SK-N-SH (cell line): ENCODE measurements around the gene CDR2. TPM values are rescaled to one million over a fixed set of nuclear protein-coding genes. Genes with fewer than 3 reads are reported as not detected.

ENCODE experiments used
- CTCF ChIA-PET: fragments of 300-600, 350-600 bp; formaldehyde crosslinking; extraction: SDS; loops from one replicate; lab custom pipeline; 2021; lab: Yijun Ruan, JAX
- POLR2A ChIA-PET: fragments of 350-600 bp; sonication (Branson Sonifier 250); formaldehyde crosslinking; extraction: SDS; loops from one replicate; lab custom pipeline; 2020; ENCODE audit warnings: antibody characterized with exemption, inconsistent platforms; lab: Yijun Ruan, JAX
- DNase-seq: peaks from one replicate; pipeline ENCODE4 v3.0.0; 2012
- H2AFZ ChIP-seq: fragments of 200-600 bp; sonication (generic); 2 replicates; pipeline ENCODE4 v1.8.1; 2016; ENCODE audit warnings: antibody characterized with exemption, mild to moderate bottlenecking, low read depth
- H3F3A ChIP-seq: fragments of 200-600 bp; sonication (generic); replicated peaks from 2 replicates; pipeline ENCODE3; 2016; ENCODE audit warnings: antibody characterized with exemption, mild to moderate bottlenecking; ENCODE audit not compliant: insufficient read depth
- H3K27ac ChIP-seq, 2 experiments: fragments of 200-500 bp in 1 of 2; fragments of 200-600 bp in 1 of 2; sonication (Bioruptor generic) in 1 of 2; sonication (generic), shearing (Covaris generic) in 1 of 2; 2 replicates each; pipeline versions ENCODE4 v1.5.1 to v1.6.1; 2014 to 2016; ENCODE audit warnings: low read depth in 2 of 2, inconsistent platforms in 1 of 2, low read length in 1 of 2, mild to moderate bottlenecking in 1 of 2, mixed read lengths in 1 of 2
- H3K27me3 ChIP-seq: fragments of 200-600 bp; sonication (generic), shearing (Covaris generic); 2 replicates; pipeline ENCODE4 v1.6.1; 2016; ENCODE audit warnings: mixed run types; ENCODE audit not compliant: insufficient read depth
- H3K36me3 ChIP-seq, 2 experiments: fragments of 200-500 bp in 1 of 2; fragments of 200-600 bp in 1 of 2; sonication (Bioruptor generic) in 1 of 2; sonication (generic) in 1 of 2; replicated peaks in 1 of 2; 2 replicates each; pipeline versions ENCODE3 to v1.5.1; 2014 to 2016; ENCODE audit warnings: low read length in 1 of 2, mild to moderate bottlenecking in 1 of 2; ENCODE audit not compliant: insufficient read depth in 2 of 2, control insufficient read depth in 1 of 2
- H3K4me1 ChIP-seq, 2 experiments: fragments of 200-500 bp in 1 of 2; fragments of 200-600 bp in 1 of 2; sonication (Bioruptor generic) in 1 of 2; sonication (generic), shearing (Covaris generic) in 1 of 2; 2 replicates each; pipeline versions ENCODE4 v1.5.1 to v1.6.1; 2014 to 2016; ENCODE audit warnings: low read depth in 1 of 2, low read length in 1 of 2, mixed run types in 1 of 2; ENCODE audit not compliant: insufficient read depth in 2 of 2, control insufficient read depth in 1 of 2
- H3K4me2 ChIP-seq: fragments of 200-600 bp; sonication (generic), shearing (Covaris generic); 2 replicates; pipeline ENCODE4 v1.6.1; 2017; ENCODE audit warnings: mixed run types
- H3K4me3 ChIP-seq, 2 experiments: fragments of 200-500 bp in 1 of 2; fragments of 200-600 bp in 1 of 2; sonication (Bioruptor generic) in 1 of 2; sonication (generic), shearing (Covaris generic) in 1 of 2; 2 replicates each; pipeline versions ENCODE4 v1.5.1 to v1.8.1; 2014 to 2016; ENCODE audit warnings: low read depth in 2 of 2, inconsistent platforms in 1 of 2, low read length in 1 of 2, mild to moderate bottlenecking in 1 of 2, mixed read lengths in 1 of 2, moderate library complexity in 1 of 2
- H3K79me2 ChIP-seq: fragments of 200-600 bp; sonication (generic); 2 replicates; pipeline ENCODE4 v1.8.1; 2017; ENCODE audit warnings: mild to moderate bottlenecking; ENCODE audit not compliant: insufficient read depth
- H3K9ac ChIP-seq: fragments of 200-600 bp; sonication (generic); 2 replicates; pipeline ENCODE4 v1.6.1; 2017; ENCODE audit warnings: mixed run types
- H3K9me2 ChIP-seq: fragments of 200-600 bp; sonication (generic); 2 replicates; pipeline ENCODE4 v1.6.1; 2017; ENCODE audit warnings: mixed run types
- H3K9me3 ChIP-seq: fragments of 200-600 bp; sonication (generic); 2 replicates; pipeline ENCODE4 v1.6.1; 2017; ENCODE audit warnings: mixed run types, mild to moderate bottlenecking, moderate library complexity
- H4K20me1 ChIP-seq: fragments of 200-600 bp; sonication (generic); 2 replicates; pipeline ENCODE4 v1.6.1; 2017; ENCODE audit warnings: mild to moderate bottlenecking, mixed run types; ENCODE audit not compliant: insufficient read depth
- FOXJ3 ChIP-seq: sonication (generic); formaldehyde crosslinking; IDR thresholded peaks from 2 replicates; pipeline ENCODE4 v1.5.1; 2020; ENCODE audit warnings: mild to moderate bottlenecking, missing genetic modification reagents
- GABPA ChIP-seq: IDR thresholded peaks from 2 replicates; pipeline ENCODE4 v1.4.0; 2012; ENCODE audit warnings: low read depth, mild to moderate bottlenecking
- GATA2 ChIP-seq: sonication (generic); formaldehyde crosslinking; IDR thresholded peaks from 2 replicates; pipeline ENCODE4 v1.5.0; 2020; ENCODE audit warnings: mild to moderate bottlenecking, missing genetic modification reagents
- MXI1 ChIP-seq: IDR thresholded peaks from 2 replicates; pipeline ENCODE4 v1.6.1; 2012; ENCODE audit warnings: mild to moderate bottlenecking, low read depth, low read length, improper control_type of control experiment
- NFIC ChIP-seq: IDR thresholded peaks from 2 replicates; pipeline ENCODE4 v1.4.0; 2012; ENCODE audit warnings: borderline replicate concordance
- NRF1 ChIP-seq: IDR thresholded peaks from 2 replicates; pipeline ENCODE4 v1.6.1; 2012; ENCODE audit warnings: low read depth, mild to moderate bottlenecking, low read length
- POLR2AphosphoS5 ChIP-seq: IDR thresholded peaks from 2 replicates; pipeline ENCODE4 v1.6.1; 2012; ENCODE audit warnings: low read depth, low read length
- RAD21 ChIP-seq: IDR thresholded peaks from 2 replicates; pipeline ENCODE4 v1.6.1; 2012; ENCODE audit warnings: mild to moderate bottlenecking, low read length
- RCOR1 ChIP-seq: fragments of 150-350 bp; IDR thresholded peaks from 2 replicates; pipeline ENCODE4 v1.6.1; 2017; ENCODE audit warnings: antibody characterized with exemption, low read length
- RFX5 ChIP-seq: IDR thresholded peaks from 2 replicates; pipeline ENCODE4 v1.6.1; 2012; ENCODE audit warnings: mild to moderate bottlenecking, improper control_type of control experiment, low read length
- TAF1 ChIP-seq: IDR thresholded peaks from 2 replicates; pipeline ENCODE4 v1.6.1; 2012; ENCODE audit warnings: low read depth, mild to moderate bottlenecking, low read length, moderate library complexity, borderline replicate concordance
- TCF12 ChIP-seq: IDR thresholded peaks from 2 replicates; pipeline ENCODE4 v1.4.0; 2012
- YY1 ChIP-seq: IDR thresholded peaks from 2 replicates; pipeline ENCODE4 v1.4.0; 2012; ENCODE audit warnings: low read depth, mild to moderate bottlenecking
- WGBS: methylation state at CpG from one replicate; pipeline ENCODE4 v1.1.6; 2017; ENCODE audit warnings: low lambda C conversion rate; 5-methylcytosine and 5-hydroxymethylcytosine counted together
- polyA plus RNA-seq, 3 experiments: library from polyadenylated mRNA; depleted of rRNA; stranded (reverse); fragments of >200 nt; gene quantifications; 2 replicates each; pipeline ENCODE4 v1.2.3, GENCODE V29; 2012
- TF ChIP-seq, protein P1 (sequence below): IDR thresholded peaks from 2 replicates; pipeline ENCODE4 v1.4.0; 2012; ENCODE audit warnings: low read depth
- TF ChIP-seq, protein P2 (sequence below): IDR thresholded peaks from 2 replicates; pipeline ENCODE4 v1.4.0; 2012; ENCODE audit warnings: low read depth, borderline replicate concordance
- TF ChIP-seq, protein P3 (sequence below): IDR thresholded peaks from 2 replicates; pipeline ENCODE4 v1.6.1; 2012; ENCODE audit warnings: mild to moderate bottlenecking, low read depth, low read length, moderate library complexity
- TF ChIP-seq, protein P4 (sequence below): IDR thresholded peaks from 2 replicates; pipeline ENCODE4; 2012

CDR2 gene
- polyA plus RNA-seq, 1 of the 3 experiments (the other 2 are of a cell fraction), result 30.3 TPM

DNA sequence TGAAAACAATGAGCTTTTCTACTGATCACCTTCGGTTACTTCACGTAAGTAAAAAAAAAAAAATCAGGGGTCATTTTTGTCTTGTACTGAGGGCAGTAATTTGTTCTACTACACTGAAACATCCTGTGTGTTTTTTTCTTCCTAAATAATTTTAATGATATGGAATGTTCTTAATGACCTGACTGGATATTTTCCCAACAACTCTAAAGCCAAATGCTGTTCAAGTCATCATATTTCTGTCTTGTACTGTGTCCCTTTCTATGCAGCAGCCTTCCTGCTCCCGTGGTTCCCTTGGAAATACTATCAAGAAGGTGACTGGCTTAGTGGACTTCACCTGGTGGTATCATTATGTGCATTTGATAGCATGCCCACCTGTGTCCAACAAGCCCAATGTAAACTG lies 10.8 kb upstream of the CDR2 start (continued):
- TF ChIP-seq MXI1 (no peak), TAF1 (no peak), POLR2AphosphoS5 (no peak), RCOR1 (no peak), NFIC (no peak)
- TF ChIP-seq, protein P1, sequence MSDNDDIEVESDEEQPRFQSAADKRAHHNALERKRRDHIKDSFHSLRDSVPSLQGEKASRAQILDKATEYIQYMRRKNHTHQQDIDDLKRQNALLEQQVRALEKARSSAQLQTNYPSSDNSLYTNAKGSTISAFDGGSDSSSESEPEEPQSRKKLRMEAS, result no peak
- TF ChIP-seq, protein P2, sequence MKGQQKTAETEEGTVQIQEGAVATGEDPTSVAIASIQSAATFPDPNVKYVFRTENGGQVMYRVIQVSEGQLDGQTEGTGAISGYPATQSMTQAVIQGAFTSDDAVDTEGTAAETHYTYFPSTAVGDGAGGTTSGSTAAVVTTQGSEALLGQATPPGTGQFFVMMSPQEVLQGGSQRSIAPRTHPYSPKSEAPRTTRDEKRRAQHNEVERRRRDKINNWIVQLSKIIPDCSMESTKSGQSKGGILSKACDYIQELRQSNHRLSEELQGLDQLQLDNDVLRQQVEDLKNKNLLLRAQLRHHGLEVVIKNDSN, result no peak
- TF ChIP-seq, protein P3, sequence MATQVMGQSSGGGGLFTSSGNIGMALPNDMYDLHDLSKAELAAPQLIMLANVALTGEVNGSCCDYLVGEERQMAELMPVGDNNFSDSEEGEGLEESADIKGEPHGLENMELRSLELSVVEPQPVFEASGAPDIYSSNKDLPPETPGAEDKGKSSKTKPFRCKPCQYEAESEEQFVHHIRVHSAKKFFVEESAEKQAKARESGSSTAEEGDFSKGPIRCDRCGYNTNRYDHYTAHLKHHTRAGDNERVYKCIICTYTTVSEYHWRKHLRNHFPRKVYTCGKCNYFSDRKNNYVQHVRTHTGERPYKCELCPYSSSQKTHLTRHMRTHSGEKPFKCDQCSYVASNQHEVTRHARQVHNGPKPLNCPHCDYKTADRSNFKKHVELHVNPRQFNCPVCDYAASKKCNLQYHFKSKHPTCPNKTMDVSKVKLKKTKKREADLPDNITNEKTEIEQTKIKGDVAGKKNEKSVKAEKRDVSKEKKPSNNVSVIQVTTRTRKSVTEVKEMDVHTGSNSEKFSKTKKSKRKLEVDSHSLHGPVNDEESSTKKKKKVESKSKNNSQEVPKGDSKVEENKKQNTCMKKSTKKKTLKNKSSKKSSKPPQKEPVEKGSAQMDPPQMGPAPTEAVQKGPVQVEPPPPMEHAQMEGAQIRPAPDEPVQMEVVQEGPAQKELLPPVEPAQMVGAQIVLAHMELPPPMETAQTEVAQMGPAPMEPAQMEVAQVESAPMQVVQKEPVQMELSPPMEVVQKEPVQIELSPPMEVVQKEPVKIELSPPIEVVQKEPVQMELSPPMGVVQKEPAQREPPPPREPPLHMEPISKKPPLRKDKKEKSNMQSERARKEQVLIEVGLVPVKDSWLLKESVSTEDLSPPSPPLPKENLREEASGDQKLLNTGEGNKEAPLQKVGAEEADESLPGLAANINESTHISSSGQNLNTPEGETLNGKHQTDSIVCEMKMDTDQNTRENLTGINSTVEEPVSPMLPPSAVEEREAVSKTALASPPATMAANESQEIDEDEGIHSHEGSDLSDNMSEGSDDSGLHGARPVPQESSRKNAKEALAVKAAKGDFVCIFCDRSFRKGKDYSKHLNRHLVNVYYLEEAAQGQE, result no peak
- TF ChIP-seq, protein P4, sequence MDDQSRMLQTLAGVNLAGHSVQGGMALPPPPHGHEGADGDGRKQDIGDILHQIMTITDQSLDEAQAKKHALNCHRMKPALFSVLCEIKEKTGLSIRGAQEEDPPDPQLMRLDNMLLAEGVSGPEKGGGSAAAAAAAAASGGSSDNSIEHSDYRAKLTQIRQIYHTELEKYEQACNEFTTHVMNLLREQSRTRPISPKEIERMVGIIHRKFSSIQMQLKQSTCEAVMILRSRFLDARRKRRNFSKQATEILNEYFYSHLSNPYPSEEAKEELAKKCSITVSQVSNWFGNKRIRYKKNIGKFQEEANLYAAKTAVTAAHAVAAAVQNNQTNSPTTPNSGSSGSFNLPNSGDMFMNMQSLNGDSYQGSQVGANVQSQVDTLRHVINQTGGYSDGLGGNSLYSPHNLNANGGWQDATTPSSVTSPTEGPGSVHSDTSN, result no peak

DNA sequence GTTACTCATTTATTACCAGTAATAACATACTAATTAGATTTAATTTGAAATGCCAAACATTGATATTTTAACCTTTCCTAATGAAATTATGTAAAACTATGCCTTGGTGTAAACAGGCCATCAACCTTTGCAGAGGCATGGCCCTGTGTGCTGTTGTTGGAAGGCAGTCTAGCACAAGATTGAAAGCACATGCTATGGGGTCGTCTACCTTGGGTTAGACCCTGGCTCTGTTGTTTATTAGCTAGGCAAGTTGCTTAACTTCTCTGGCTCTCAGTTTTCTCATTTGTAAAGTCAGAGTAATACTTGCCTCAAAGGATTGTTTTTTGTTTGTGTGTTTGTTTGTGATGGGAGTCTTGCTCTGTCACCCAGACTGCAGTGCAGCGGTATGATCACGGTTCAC lies 9.4 kb upstream of the CDR2 start:
- TF ChIP-seq RAD21 (no peak), TAF1 (no peak), GABPA (no peak), RFX5 (no peak), TCF12 (no peak), YY1 (no peak), GATA2 (CRISPR knock-in tag) (no peak), FOXJ3 (CRISPR knock-in tag) (no peak), NRF1 (no peak)
- TF ChIP-seq, protein P2, result no peak
- no peaks in the 10 kb centered on the region for H3K9me2 ChIP-seq
- H4K20me1 ChIP-seq, result no peaks in the 10 kb centered on the region
- no peak overlapping the region for H3K27ac ChIP-seq
- 93% methylated on average over 3 of the region's 3 CpGs for WGBS
- H3K9me3 ChIP-seq, result no peaks in the 10 kb centered on the region
- POLR2A ChIA-PET, result no interaction called here
- H3K79me2 ChIP-seq, result no peaks in the 10 kb centered on the region
- H3K4me2 ChIP-seq, result no peak overlapping the region
- no peaks in the 10 kb centered on the region for H3K27me3 ChIP-seq
- no peak overlapping the region for H2AFZ ChIP-seq
- CTCF ChIA-PET, result interaction anchor here (1.8 kb wide), 1 partner anchor 63 kb away, joined by 3 read pairs; no protein-coding TSS in a partner anchor
- H3K4me1 ChIP-seq, result no peaks in the 10 kb centered on the region
- H3F3A ChIP-seq, result peaks cover 5% of the 10 kb centered on the region
- H3K36me3 ChIP-seq, result no peaks in the 10 kb centered on the region
- DNase-seq, result no peak
- H3K9ac ChIP-seq, result no peak overlapping the region
- no peak overlapping the region for H3K4me3 ChIP-seq
